ENCODE measurements around the gene RDH14. TPM values are rescaled to one million over a fixed set of nuclear protein-coding genes. Genes with fewer than 3 reads are reported as not detected.

The RDH14 gene
- total and polyA plus RNA-seq, 4 donors: 10.8 to 32.3 (median 23.9) TPM

DNA sequence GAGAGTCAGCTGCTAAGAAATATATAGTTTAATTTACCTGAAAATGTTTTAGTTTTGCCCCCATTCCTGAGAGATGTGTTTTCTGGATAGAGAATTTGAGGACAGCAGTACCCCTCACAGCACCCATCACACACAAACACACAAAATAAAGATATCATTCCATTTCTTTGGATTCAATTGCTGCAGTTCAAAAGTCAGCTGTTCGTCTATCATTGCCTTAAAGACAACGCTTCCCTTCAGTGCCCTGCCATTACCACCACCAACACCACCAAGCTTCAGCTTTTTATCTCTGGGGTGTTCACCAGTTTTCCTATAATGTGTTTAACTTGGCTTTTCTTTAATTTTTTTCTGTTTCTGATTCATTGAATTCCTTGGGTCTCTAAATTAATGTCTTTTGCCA is 49.7 kb downstream of the RDH14 start:
- peaks cover 0 to 3% of the 10 kb centered on the region in 2 donors for H3K4me1 ChIP-seq (ENCODE audit: control insufficient read depth in 1 of 2, insufficient read depth in 2 of 2, low read length in 2 of 2)
- no peak overlapping the region for H3K27ac ChIP-seq (ENCODE audit: low read depth in 1 of 2, low read length in 2 of 2)
- WGBS, 2 donors: 80 to 88% methylated on average over 2 of the region's 2 CpGs
- no peak overlapping the region for H3K4me3 ChIP-seq (ENCODE audit: low read length in 2 of 2)
- no peaks in the 10 kb centered on the region for H3K9me3 ChIP-seq (ENCODE audit: control insufficient read depth, low read length)
- DNase-seq (no peak), ATAC-seq (ENCODE audit: low FRiP score) (no peak)
- intact Hi-C loops (cut with DNase I): no loop called here
- no peaks in the 10 kb centered on the region for H3K36me3 ChIP-seq (ENCODE audit: control insufficient read depth in 1 of 2, insufficient read depth in 2 of 2, low read length in 1 of 2)
- no peaks in the 10 kb centered on the region for H3K27me3 ChIP-seq (ENCODE audit: control insufficient read depth in 1 of 2, insufficient read depth in 2 of 2, low read length in 1 of 2)

DNA sequence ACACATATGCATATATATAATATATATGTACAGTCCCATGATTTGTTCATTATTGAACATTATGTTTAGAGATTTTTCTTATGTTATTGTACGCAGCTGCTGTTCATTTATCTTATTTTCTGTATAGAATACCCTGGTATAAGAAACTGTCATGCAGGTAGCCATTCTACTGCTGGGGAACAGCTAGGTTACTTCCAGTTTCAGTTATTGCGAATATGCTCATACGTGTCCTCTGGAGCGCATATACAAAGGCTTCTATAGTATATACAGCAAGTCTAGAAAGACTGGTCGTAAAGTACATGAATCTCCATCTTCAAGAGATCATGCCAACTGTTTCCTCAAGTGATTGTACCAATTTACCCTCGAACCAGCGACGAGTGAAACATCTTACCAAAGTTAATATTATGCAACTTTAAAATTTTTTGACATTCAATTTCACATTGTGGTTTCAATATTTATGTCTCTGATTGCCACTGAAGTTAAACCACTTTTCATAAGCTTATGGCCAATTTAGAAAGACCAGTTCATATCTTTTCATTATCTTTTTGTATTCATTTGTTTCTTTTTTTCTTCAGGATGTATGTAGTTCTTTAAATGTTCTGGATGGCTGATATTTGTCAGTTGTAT is 53.5 kb downstream of the RDH14 start:
- Histone ChIP-seq H3K36me3 (ENCODE audit: control insufficient read depth in 1 of 2, insufficient read depth in 2 of 2, low read length in 1 of 2) (no peaks in the 10 kb centered on the region), H3K4me3 (ENCODE audit: low read length in 2 of 2) (no peak overlapping the region), H3K4me1 (ENCODE audit: control insufficient read depth in 1 of 2, insufficient read depth in 2 of 2, low read length in 2 of 2) (no peaks in the 10 kb centered on the region), H3K27me3 (ENCODE audit: control insufficient read depth in 1 of 2, insufficient read depth in 2 of 2, low read length in 1 of 2) (no peaks in the 10 kb centered on the region), H3K27ac (ENCODE audit: low read depth in 1 of 2, low read length in 2 of 2) (no peak overlapping the region), H3K9me3 (ENCODE audit: control insufficient read depth, low read length) (no peaks in the 10 kb centered on the region)
- intact Hi-C loops (cut with DNase I): no loop called here
- DNase-seq: no peak
- 95 to 96% methylated on average over 8 of the region's 8 CpGs for WGBS, 2 donors
- no peak for ATAC-seq (ENCODE audit: low FRiP score)

DNA sequence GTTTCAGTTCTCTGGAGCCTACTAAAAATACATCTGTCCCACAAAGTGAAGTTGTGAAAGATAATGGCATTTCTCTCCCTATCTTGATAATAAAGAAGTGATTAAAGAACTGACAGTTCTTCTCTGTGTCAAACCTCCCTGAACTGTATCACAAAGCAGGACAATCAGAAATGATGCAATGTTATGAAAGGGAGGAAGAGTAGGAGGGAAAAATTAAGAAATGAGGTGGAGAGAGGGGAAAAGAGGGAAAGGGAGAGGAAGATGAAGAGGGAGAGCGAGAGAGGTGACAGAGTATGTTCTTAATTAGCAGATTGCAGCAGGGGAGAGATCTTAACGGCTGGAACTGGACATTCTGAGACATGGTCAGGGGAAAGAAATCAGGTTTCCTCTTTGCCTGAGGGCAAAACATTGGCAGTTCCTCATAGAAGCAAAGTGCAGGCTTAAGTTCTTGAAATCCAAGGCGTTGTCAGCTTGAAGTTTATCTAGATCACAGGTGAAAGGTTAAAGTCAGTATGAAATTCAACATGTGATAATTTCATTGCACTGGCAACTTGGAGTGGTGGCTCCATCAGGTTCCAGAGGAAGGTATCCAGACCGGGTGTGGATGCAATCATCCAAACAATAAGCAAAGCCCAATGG is 54.6 kb downstream of the RDH14 start:
- H3K9me3 ChIP-seq (ENCODE audit: control insufficient read depth, low read length): no peaks in the 10 kb centered on the region
- no peaks in the 10 kb centered on the region for H3K36me3 ChIP-seq (ENCODE audit: control insufficient read depth in 1 of 2, insufficient read depth in 2 of 2, low read length in 1 of 2)
- no peak overlapping the region for H3K4me3 ChIP-seq (ENCODE audit: low read length in 2 of 2)
- WGBS, 2 donors: 77 to 85% methylated on average over 4 of the region's 4 CpGs
- no peaks in the 10 kb centered on the region for H3K4me1 ChIP-seq (ENCODE audit: control insufficient read depth in 1 of 2, insufficient read depth in 2 of 2, low read length in 2 of 2)
- no peak for DNase-seq
- H3K27ac ChIP-seq (ENCODE audit: low read depth in 1 of 2, low read length in 2 of 2): no peak overlapping the region
- intact Hi-C loops (cut with DNase I): no loop called here
- no peak for ATAC-seq (ENCODE audit: low FRiP score)
- H3K27me3 ChIP-seq (ENCODE audit: control insufficient read depth in 1 of 2, insufficient read depth in 2 of 2, low read length in 1 of 2): no peaks in the 10 kb centered on the region

Other genes starting within 250 kb of the RDH14 start
- not detected for gene NT5C1B, start 28.9 kb upstream of the RDH14 start, total RNA-seq
- not detected for gene NT5C1B, start 28.9 kb upstream of the RDH14 start, polyA plus RNA-seq

Measured in aorta (tissue), 5 donors.